Fibroblast of skin of left quadriceps (primary cell): Measurements from ENCODE around the gene DFFA.
A peak's percentile ranks its signal among the peaks of the same experiment; 100 is the strongest.
"Not testable (repeated sequence)": the region's sequence is repeated elsewhere in the genome, so short reads cannot be mapped to it uniquely, and the experiment has no call there.

Experiments used
- DNase-seq, 2 experiments: peaks; one replicate each; pipeline ENCODE4 v3.0.0-alpha.2; 2013; ENCODE audit warnings: low read depth in 2 of 2

The DFFA gene

DNA sequence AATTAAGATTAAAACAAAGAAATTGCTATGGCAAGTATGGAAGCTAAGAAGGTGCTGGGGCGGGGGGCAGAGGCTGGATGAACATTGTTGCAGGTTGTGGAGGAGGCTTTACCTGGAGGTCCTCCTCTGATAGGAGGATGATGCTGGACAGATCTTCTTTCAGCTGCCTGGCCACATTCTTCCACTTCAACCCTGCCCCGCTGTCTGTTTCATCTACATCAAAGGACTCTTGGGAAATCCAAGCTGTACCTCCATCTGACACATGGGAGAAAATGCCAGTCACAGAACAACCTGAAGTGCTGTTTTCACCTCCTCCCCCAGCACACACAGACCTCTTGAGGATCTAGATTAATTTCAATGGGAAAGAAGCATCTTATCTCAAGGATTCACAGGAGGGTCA is 5.3 kb downstream of the DFFA start:
- no peak for DNase-seq

DNA sequence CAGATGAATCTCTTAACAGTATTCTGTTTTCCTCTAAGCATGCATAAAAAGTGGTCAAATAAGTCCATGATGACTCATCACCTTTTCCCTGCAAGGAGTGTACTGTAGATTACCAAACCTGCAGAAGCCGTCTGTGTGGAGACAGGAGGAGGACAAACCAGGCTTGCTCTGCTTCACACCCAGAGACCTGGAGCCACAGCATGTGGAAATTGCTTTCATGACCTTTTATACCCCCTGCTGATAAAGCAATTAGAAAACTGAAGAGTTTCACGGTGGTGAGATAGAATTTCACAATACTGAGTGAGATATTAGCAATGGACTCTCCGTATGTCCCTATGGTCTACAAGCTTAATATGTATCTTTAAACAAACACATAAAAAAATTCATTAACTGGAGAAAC is 13.1 kb downstream of the DFFA start:
- DNase-seq: peak; percentile 52 to 61

DNA sequence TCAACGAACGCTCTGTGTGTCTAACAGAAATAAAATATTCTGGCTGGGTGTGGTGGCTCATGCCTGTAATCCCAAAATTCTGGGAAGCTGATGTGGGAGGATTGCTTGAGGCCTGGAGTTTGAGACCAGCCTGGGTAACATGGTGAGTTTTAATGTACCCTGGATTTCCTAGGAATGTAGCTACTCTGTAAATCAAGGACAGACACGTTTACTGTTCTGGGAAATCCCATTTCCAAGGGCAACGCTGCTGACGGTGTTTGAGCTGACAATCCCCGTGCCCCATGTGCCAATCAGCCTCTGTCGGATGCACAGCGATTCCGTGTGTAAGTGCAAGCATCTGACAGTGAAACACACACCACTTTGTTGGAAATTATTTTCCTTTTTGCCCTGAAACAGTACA is 14.5 kb downstream of the DFFA start:
- DNase-seq: no peak

DNA sequence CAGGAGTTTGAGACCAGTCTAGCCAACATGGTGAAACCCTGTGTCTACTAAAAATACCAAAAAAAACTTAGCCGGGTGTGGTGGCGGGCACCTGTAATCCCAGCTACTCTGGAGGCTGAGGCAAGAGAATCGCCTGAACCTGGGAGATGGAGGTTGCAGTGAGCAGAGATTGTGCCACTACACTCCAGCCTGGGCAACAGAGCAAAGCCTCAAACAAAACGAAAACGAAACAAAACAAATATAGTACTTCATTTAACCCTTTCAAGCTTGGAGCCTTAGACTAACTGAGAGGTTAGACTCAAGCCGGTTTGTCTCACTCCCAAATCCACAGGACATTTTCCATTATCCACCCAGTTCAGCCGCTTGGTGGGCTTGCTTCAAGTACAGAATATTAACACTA is 14.9 kb downstream of the DFFA start:
- DNase-seq: not testable (repeated sequence)

DNA sequence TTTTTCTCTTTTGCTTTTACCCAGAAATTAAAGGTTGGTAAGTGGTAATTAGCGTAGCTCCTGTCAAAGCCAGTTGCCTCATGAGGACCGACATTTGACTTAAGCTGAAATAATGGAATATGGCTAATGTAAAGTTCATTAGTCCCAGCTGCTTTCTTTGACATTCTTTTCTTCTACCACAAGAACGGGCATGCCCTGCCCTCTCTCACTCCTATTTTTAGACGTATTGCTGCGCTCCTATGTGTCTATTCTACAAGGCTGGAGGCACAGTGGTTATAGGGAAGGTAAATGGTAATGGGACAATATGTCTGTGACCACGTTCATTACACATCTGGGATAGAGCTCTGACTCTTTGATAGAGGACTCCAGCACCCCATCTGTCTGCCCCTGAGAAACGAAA is 15.7 kb downstream of the DFFA start:
- no peak for DNase-seq

DNA sequence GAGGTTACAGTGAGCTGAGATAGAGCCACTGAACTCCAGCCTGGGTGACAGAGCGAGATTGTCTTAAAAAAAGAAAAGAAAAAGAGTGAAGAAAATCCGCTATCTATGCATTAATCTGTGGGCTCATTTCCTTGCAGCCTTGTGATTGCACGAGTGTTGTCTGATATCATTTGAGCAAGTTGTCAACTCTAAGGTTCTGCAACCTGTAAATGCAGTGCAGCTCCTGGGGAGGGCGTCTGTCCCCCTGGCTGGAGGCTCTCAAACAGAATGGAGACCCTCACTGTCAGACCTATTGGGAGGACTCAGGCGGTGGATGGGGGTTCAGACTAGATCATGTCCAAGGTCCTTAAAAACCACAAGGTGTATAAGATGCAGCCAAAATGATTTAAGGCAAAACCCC is 16.3 kb downstream of the DFFA start:
- no peak for DNase-seq

DNA sequence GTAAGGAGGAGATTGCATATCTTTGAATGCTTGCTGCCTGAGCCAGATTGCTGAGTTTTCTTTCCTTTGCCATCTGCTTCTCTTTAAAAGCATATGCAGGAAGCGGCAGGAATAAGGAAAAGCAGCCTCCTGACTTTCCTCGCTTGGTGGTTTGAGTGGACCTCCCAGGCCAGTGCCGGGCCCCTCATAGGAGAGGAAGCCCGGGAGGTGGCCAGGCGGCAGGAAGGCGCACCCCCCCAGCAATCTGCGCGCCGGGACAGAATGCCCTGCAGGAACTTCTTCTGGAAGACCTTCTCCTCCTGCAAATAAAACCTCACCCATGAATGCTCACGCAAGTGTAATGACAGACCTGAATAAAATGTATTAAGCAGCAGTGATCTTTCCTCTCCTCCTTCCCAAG is 21.0 kb downstream of the DFFA start:
- DNase-seq: peak in 1 of 2 experiments; percentile 38

DNA sequence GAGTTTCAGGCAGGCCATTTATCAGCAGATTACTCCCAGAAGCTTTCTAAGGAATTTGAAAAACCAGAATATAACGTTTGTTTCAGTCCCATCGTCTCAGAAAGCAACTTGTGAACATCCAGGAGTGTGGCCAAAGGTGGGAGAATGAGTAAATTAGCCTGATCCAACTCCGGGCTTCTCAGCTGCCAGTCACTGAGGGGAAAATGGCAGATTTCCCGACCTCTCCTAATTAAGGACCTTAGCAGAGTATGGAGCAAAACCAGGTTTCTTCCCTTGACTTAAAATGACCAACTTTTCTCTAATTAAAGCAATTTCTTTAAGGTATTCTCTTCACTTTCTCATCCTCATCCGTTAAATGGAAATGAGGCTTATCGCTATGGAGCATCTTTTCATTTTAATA is 21.5 kb downstream of the DFFA start:
- DNase-seq: no peak

DNA sequence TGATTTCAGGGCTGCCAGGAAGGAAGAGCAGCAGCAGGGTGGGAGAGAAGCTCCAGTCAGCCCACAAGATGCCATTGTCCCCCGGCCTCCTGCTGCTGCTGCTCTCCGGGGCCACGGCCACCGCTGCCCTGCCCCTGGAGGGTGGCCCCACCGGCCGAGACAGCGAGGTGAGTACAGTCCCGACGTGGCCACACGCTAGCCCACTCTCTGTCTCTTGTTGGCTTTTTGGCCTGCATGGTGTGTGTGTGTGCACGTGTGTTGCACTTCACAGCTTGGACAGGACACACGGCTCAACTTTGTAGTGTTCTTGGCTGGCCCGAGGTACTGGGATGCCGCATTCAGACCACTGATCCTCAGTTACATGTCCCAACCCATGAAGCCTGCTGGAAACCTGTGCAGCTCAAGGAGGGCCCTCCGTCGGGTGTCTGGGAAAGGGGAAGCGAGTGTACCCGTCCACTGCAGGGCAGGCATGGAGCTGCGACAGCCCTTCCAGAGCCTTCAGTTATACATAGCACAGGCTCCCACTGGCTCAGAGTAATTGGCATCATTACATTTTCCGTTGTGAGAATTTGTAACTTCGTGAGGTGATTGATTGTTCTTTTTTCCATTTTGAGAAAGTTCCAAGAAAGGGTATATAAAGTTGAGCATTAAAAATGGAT is 22.0 kb downstream of the DFFA start:
- no peak for DNase-seq

DNA sequence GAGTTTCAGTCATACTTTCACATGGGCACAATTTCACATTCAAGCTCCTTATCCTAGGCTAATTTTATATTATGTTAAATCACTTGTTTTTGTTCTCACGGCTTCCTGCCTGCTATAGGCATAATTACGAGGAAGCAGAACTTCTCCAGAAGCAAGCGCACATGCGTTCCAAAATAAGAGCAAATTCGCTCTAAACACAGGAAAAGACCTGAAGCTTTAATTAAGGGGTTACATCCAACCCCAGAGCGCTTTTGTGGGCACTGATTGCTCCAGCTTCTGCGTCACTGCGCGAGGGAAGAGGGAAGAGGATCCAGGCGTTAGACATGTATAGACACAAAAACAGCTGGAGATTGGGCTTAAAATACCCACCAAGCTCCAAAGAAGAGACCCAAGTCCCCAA is 22.6 kb downstream of the DFFA start, which contains the start of gene CORT:
Gene CORT, plus strand, starts transcription at position 281 of the 400 bp plus-strand sequence. CDS start 193 bp downstream, outside the sequence.
- DNase-seq: no peak

DNA sequence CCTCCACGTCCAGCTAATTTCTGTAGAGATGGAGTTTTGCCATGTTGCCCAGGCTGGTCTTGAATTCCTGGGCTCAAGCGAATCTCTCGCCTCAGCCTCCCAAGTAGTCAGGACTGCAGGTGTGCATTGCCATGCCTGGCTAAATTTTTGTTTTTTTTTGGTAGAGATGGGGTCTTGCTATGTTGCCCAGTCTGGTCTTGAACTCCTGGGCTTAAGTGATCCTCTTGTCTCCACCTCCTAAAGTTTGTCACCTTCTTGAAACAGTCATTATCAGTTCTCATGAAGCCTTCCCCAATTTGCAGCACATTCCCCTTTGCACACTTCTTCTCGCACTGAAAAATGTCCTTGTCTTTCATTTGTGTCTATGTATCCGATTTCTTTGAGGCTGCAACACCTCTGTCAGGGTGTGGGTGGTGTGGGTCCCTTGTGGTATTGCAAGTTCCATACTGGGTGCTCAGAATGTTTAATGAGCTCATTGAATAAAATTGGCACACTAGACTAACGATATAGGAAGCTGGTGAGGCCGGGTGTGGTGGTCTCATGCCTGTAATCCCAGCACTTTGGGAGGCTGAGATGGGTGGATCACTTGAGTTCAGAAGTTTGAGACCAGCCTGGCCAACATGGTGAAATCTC is 25.4 kb downstream of the DFFA start:
- no peak for DNase-seq

DNA sequence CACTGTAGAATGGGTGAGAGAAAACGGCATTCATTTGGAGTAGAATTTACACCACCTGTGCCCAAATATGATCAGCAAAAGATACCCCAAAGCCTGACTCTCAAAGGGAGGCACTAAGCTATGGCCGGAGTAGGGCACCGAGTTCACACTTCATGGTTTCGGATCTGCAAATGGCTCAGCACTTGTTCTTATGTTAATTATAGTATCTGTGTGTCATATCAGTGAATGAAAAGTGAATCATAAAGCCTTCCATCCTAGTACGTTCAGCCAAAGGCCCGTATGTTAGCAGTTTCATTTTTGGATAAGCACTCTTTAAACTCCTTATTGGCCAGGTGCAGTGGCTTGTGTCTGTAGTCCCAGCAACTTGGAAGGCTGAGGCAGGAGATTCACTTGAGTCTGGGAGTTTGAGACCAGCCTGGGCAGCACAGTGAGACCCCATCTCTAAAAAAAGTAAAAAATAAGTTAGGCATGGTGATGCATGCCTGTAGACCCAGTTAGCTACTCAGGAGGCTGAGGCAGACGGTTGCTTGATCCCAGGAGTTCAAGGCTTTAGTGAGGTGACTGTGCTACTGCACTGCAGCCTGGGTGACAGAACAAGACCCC is 27.4 kb downstream of the DFFA start:
- no peak for DNase-seq

DNA sequence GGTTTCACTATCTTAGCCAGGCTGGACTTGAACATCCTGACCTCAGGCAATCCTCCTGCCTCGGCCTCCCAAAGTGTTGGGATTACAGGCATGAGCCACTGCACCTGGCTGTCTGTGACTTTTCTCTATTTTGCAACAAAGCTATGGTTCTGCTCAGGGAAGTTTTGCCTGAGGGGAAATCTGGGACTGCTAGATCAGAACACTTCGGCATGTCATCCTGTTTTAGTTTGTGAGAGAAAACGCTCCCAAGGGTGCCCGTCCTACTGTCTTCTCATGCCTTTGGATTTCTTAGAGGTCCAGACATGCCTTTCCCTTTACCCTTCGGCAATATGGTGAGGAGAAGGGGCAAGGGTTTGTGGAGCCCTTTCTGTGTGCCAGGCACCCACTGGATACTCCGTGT is 28.1 kb downstream of the DFFA start:
- DNase-seq: no peak

DNA sequence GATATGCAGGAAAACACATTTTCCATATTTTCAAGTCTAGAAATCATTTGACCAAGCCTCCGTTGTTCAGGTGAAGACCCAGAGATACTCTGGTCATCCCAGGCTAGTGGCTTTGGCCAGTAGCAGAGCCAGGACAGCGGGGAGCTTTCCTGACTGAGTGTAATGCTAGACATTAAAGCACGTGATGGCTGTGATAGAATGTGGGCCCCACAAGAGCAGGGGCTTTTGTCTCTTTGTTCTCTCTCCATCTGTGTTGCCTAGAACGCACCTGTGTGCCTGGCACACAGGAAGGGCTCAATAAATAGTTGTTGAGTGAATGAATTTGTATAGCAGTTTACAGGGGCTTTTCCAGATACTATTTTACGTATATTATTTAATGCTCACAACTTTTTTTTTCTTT is 31.5 kb downstream of the DFFA start:
- no peak for DNase-seq

DNA sequence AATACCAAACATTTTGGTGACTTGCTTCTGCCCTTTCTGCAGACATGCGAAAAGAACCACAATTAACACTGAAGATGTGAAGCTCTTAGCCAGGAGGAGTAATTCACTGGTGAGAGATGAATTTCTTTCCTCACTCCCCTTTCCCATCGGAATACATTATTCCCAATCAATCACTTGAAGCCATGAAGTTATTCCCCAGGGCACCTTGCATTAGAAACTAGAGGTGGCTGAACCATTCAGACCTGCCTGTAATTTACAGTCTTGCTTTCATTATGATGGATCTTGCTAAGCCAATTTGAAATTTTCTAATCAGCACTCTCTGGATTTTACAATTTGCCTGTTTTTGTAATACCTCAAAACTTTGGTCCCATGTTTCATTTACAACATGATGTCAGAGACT is 32.0 kb downstream of the DFFA start:
- no peak for DNase-seq

DNA sequence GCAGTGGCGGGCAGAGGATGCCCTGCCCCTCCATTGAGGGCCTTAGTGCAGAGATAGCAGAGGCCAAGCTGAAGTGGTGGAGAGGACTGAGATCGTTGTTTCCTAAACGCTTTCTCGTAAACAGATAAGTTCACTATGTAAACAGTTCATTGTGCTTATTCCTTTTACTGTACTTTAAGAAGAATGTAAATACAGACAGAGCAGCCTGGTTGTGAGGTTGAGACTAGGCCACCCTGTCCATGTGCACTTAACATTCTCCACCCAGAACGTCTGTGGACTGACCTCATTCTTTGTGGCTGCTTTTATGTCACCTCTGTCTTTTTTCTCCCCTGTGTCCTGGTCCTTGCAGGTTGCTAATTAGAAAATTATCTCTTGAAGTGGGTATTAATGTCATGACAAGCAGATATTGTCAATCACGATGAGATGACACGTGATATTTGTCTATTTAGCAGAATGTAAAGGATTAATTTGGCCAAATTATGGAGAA is 33.6 kb downstream of the DFFA start:
- no peak for DNase-seq

DNA sequence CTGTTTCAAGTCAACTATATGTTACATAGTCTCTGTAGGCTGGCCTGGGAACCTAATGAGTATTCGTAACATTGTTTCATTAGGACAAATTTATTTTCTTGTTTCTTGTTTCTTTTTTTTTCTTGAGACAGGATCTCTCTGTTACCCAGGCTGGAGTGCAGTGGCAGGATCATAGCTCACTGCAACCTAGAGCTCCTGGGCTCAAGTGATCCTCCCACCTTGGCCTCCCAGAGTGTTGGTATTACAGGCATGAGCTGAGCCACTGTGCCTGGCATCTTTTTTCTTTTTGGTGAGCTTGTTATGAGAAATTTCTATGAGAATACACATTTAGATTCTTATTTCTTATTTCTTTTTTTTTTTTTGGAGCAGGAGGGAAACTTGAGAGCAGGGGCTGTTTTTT is 35.3 kb downstream of the DFFA start:
- DNase-seq: no peak

DNA sequence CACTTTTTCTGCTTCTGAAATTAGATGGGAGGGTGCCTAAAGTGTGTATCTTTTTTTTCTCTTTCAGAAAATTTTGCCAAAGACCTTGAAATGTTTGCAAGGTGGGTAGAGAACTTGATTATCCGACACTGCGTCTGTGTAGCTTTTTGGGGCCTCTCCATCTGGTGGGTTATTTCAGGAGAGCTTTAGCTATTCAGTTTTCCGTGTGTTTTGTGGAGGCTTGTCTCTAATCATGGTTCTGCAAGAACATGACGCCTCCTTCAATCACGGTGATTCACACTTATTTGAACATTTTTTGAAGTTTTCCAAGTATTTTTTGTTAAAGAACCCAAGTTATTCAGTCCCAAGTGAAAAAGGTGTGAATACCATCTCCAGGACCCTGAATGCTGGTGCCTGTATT is 37.7 kb downstream of the DFFA start:
- no peak for DNase-seq

DNA sequence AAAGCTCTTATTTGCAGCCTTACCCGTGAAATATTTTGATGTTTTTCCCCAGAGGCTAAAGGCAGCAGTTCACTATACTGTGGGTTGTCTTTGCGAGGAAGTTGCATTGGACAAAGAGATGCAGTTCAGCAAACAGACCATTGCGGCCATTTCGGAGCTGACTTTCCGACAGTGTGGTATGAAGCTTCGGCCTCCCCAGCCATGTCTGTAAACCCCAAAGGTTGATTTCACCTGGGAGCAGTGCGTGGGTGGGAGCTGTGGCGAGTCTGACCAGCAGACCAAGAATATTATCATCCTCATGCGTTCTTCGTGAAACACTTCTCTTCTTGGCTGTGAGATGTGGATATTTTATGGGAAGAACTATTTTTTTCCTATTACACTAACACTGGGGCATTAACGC is 38.5 kb downstream of the DFFA start:
- no peak for DNase-seq

DNA sequence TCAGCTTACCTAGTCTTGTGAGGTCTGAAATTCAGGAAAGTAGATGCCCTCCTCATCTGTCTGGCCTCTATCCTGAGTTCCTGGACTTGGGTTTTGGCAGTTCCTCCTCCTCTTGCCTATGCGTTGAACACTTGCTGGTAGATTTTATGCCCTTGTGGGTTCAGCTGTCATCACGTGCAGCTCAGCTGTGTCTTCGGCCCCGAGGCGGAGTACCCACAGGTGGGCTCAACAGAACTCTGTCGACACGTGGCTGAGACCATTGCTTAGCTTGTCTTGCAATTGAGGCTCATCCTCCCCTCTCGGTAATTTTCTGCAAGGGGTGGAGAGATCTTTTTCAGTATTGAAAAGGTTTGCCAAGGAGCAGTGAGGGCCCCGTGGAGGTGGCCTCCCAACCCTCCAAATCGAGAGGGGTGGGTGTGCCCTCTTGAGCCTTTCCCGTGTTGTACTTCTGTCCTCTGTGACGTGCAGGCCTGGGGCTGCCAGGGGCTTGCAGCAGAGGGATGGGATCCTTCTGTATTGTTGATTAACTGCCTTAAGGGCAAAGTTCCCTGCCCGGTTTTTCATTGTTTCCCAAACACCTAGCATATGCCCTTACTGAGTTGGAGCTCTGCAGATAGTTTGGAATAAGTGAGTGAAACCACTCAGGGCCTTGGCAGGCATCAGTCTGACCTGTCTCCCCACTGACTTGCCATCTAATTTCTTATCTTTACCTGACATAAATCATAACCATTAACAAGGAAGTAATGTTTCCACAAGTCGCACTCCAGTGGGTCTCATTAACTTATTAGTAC is 39.2 kb downstream of the DFFA start:
- DNase-seq: no peak

DNA sequence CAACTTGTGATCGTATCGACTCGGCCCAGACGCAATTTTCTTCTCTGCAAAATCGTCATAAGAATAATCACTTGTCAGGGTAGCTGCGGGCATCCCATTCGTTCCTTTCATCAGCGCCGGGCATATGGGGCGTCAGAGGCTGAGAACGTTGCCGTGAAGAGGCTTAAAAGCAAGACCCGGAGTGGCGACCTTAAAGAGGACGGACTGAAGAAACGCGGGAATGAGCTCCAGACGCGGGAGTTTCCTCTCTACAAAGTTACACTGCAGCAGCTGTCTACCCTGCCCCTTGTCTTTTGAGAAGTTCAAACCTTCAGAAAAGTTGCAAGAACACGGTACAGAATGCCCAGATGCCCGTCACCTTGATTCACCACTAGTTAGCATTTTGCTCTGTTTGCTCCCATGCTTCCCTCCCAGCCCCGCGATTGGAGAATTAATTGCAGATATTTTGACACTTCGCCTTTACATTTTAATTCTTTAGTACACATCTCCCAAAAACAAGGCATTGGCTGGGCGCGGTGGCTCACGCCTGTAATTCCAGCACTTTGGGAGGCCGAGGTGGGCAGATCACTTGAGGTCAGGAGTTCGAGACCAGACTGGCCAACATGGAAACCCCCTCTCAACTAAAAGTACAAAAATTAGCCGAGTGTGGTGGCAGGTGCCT is 41.1 kb downstream of the DFFA start:
- DNase-seq: no peak
